Measurements from ENCODE around the gene WDR49.
"Not testable (repeated sequence)": the region's sequence is repeated elsewhere in the genome, so short reads cannot be mapped to it uniquely, and the experiment has no call there.

The WDR49 gene

DNA sequence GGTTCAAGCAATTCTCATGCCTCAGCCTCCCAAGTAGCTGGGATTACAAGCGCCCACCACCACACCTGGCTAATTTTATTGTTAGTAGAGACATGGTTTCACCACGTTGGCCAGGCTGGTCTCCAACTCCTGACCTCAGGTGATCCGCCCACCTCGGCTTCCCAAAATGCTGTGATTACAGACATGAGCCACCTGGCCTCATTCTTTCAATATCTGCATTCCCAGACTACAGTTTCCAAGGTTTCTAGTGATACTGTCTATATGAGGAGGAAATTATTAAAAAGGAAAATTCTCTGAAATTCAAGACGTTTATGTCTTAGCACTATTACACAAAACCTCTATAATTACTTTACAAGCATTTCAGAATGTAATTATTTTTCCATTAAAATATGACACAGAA lies 39.5 kb downstream of the WDR49 start:
- H3K9ac ChIP-seq (ENCODE audit: low read depth, low read length); H3K27me3 ChIP-seq (ENCODE audit: control insufficient read depth, insufficient read depth, low read length); H3K4me3 ChIP-seq (ENCODE audit: low read length); H3K4me1 ChIP-seq (ENCODE audit: control insufficient read depth, insufficient read depth, low read length); H3K9me3 ChIP-seq (replicated peaks; ENCODE audit: low read length); H3K36me3 ChIP-seq (ENCODE audit: insufficient read depth, low read length); H3K4me2 ChIP-seq (ENCODE audit: low read length): not testable (repeated sequence)

DNA sequence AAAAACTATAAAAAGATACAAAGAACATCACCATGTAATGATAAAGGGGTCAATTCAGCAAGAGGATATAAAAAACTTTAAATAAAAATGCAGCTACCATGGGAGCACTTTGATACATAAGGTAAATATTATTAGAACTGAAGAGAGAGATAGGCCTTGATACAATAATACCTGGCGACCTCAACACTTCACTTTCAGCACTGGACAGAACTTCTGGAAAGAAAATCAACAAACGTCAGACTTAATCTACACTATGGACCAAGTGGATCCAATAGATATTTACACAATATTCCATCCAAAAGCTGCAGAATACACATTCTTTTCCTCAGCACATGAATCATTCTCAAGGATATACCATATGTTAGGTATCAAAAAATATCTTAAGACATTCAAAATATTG lies 42.0 kb downstream of the WDR49 start:
- H3K9me3 ChIP-seq (replicated peaks; ENCODE audit: low read length) = no peaks in the 10 kb centered on the region
- H3K36me3 ChIP-seq (ENCODE audit: insufficient read depth, low read length) = no peaks in the 10 kb centered on the region
- H3K4me3 ChIP-seq (ENCODE audit: low read length) = no peak overlapping the region
- no peak overlapping the region for H3K4me2 ChIP-seq (ENCODE audit: low read length)
- H3K9ac ChIP-seq (ENCODE audit: low read depth, low read length) = no peak overlapping the region
- H3K4me1 ChIP-seq (ENCODE audit: control insufficient read depth, insufficient read depth, low read length) = no peaks in the 10 kb centered on the region
- H3K27me3 ChIP-seq (ENCODE audit: control insufficient read depth, insufficient read depth, low read length) = no peaks in the 10 kb centered on the region

DNA sequence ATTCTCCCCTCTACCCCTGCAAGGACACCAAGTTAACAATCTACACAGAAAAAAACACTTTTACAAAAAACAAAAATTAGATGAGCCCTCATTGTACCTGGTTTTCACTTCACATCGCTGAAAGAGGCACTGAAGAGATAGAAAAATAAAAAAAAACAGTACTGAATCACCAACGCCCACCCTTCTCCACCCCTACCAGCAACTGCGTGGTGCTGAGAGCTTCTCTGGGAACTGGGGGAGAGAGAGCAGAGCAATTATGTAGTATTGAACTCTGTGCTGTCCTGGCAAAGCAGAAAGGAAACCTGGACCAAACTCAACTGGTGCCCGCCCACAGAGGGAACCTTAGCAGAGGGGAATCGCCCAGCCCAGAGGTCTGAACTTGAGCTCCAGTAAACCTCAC lies 44.6 kb downstream of the WDR49 start:
- Histone ChIP-seq H3K4me2 (ENCODE audit: low read length) (no peak overlapping the region), H3K9me3 (replicated peaks; ENCODE audit: low read length) (no peaks in the 10 kb centered on the region), H3K4me3 (ENCODE audit: low read length) (no peak overlapping the region), H3K36me3 (ENCODE audit: insufficient read depth, low read length) (no peaks in the 10 kb centered on the region), H3K9ac (ENCODE audit: low read depth, low read length) (no peak overlapping the region), H3K27me3 (ENCODE audit: control insufficient read depth, insufficient read depth, low read length) (no peaks in the 10 kb centered on the region), H3K4me1 (ENCODE audit: control insufficient read depth, insufficient read depth, low read length) (no peaks in the 10 kb centered on the region)

DNA sequence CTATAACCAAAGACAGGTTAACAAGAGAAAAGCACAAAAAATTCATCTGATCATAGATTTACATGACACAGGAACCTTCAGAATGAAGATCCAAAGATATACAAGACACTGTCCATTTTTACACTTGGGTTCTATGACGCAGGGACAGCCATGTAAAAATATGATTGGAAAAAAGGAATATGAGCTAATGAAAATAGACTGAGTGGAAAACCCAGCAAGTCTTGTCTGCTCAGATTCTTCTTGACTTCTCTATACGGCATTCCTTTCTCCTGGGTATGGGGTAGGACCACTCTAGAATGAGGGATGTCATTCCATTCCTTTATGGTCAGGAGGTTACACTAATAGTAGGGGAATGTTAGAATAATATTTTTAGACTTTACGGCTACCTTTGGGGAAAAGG lies 46.9 kb downstream of the WDR49 start:
- Histone ChIP-seq H3K4me2 (ENCODE audit: low read length) (no peak overlapping the region), H3K36me3 (ENCODE audit: insufficient read depth, low read length) (no peaks in the 10 kb centered on the region), H3K27me3 (ENCODE audit: control insufficient read depth, insufficient read depth, low read length) (no peaks in the 10 kb centered on the region), H3K4me3 (ENCODE audit: low read length) (no peak overlapping the region), H3K4me1 (ENCODE audit: control insufficient read depth, insufficient read depth, low read length) (no peaks in the 10 kb centered on the region), H3K9ac (ENCODE audit: low read depth, low read length) (no peak overlapping the region), H3K9me3 (replicated peaks; ENCODE audit: low read length) (no peaks in the 10 kb centered on the region)

DNA sequence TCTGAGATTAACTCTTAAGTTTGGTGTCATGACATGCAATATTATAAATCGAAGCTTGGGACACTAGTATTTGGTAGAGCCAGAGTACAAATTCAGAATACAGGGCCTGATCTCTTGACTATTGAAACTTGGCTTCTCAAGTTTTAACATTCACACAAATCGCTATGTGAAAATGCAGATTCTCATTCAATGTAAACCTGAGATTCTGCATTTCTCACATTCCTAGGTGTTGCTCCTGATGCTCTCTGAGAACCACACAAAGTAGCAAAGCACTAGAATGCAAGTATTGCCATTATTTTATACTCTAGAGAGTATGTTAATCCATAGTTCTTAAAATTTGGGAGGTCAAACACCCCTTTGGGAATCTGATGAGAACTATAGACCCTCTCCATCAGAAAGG lies 47.9 kb downstream of the WDR49 start:
- Histone ChIP-seq H3K9me3 (replicated peaks; ENCODE audit: low read length) (no peaks in the 10 kb centered on the region), H3K27me3 (ENCODE audit: control insufficient read depth, insufficient read depth, low read length) (no peaks in the 10 kb centered on the region), H3K4me1 (ENCODE audit: control insufficient read depth, insufficient read depth, low read length) (no peaks in the 10 kb centered on the region), H3K4me3 (ENCODE audit: low read length) (no peak overlapping the region), H3K36me3 (ENCODE audit: insufficient read depth, low read length) (no peaks in the 10 kb centered on the region), H3K4me2 (ENCODE audit: low read length) (no peak overlapping the region), H3K9ac (ENCODE audit: low read depth, low read length) (no peak overlapping the region)

DNA sequence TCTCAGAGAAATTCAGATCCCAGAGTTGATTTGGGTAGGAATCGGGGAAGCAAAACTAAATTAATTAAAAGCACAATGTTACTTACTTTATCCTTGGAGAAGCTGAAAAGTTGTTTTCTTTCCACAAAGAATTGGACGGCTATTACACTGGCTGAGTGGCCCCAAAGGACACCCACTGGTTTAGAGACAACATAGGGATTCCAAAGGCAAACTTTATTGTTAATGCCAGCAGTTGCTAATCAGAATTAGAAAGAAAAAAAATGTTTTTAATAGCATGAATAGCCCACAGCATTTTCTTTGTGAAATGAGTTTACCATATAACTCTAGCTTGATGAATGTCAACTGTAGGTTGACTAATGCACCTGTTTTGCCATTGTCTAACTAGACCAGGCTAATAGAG lies 51.7 kb downstream of the WDR49 start:
- Histone ChIP-seq H3K27me3 (ENCODE audit: control insufficient read depth, insufficient read depth, low read length) (no peaks in the 10 kb centered on the region), H3K4me2 (ENCODE audit: low read length) (no peak overlapping the region), H3K4me3 (ENCODE audit: low read length) (no peak overlapping the region), H3K9ac (ENCODE audit: low read depth, low read length) (no peak overlapping the region), H3K9me3 (replicated peaks; ENCODE audit: low read length) (no peaks in the 10 kb centered on the region), H3K4me1 (ENCODE audit: control insufficient read depth, insufficient read depth, low read length) (no peaks in the 10 kb centered on the region), H3K36me3 (ENCODE audit: insufficient read depth, low read length) (no peaks in the 10 kb centered on the region)

DNA sequence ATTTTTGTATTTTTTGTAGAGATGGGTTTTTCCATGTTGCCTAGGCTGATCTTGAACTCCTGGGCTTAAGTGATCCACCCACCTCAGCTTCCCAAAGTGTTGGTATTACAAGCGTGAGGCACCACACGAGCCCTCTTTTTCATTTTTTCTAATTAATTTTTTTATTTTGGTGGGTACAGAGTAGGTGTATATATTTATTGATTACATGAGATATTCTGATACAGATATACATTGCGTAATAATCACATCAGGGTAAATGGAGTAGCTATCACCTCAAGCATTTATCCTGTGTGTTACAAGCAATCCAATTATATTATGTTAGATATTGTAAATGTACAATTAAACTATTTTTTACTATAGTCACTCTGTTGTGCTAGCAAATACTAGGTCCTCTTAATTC lies 66.1 kb downstream of the WDR49 start:
- no peaks in the 10 kb centered on the region for H3K9me3 ChIP-seq (replicated peaks; ENCODE audit: low read length)
- no peak overlapping the region for H3K4me3 ChIP-seq (ENCODE audit: low read length)
- H3K4me1 ChIP-seq (ENCODE audit: control insufficient read depth, insufficient read depth, low read length) = no peaks in the 10 kb centered on the region
- no peak overlapping the region for H3K4me2 ChIP-seq (ENCODE audit: low read length)
- H3K36me3 ChIP-seq (ENCODE audit: insufficient read depth, low read length) = no peaks in the 10 kb centered on the region
- no peaks in the 10 kb centered on the region for H3K27me3 ChIP-seq (ENCODE audit: control insufficient read depth, insufficient read depth, low read length)
- no peak overlapping the region for H3K9ac ChIP-seq (ENCODE audit: low read depth, low read length)

DNA sequence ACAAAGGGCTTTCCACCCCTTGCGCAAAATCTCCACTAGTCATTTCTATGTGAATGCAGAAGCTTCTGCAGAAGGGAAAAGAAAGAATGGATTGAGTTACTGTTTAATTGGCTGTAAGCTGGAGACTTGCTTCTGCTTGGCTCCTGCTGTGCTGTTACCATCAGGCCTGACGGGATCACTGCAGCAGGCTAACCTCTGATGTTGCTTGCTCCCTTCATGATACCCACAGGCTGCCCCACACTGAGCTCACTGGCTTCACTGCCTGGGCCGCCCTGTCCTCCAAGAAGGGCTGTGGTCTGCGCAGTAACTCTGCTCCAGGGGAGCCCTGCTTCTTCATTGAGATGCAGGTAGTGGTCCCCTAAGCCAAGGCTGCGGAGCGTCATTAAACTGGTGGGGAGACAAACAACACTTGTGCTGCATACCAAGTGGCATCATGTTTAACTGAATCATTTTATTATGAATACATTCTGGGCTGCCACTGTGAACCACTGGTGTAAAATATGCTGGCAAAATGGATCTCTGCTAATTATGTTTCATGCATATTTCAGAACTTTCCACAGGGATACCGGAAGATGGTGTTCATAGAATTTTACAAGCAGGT lies 78.6 kb downstream of the WDR49 start:
- H3K36me3 ChIP-seq (ENCODE audit: insufficient read depth, low read length) = no peaks in the 10 kb centered on the region
- H3K9me3 ChIP-seq (replicated peaks; ENCODE audit: low read length) = no peaks in the 10 kb centered on the region
- no peak overlapping the region for H3K4me3 ChIP-seq (ENCODE audit: low read length)
- H3K4me1 ChIP-seq (ENCODE audit: control insufficient read depth, insufficient read depth, low read length) = no peaks in the 10 kb centered on the region
- no peaks in the 10 kb centered on the region for H3K27me3 ChIP-seq (ENCODE audit: control insufficient read depth, insufficient read depth, low read length)
- H3K4me2 ChIP-seq (ENCODE audit: low read length) = no peak overlapping the region
- no peak overlapping the region for H3K9ac ChIP-seq (ENCODE audit: low read depth, low read length)

DNA sequence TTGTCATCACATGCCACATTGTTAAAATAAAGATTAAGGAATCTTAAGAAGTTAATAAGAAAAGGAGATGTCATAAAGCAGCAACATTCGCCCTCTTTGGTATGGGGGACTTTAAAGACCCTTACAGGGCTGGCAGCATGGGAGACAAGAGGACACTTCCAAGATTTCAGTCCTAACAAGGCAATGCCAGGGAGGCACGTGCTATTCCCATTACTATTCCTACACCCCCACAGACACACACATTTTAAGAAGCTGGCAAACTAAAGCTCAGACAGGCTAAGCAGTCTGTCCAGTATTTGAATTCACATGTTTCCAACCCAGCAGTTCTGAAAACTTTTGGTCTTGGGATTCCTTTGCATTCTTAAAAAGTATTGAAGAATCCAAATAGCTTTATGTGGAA lies 80.8 kb downstream of the WDR49 start:
- H3K9ac ChIP-seq (ENCODE audit: low read depth, low read length) = no peak overlapping the region
- H3K4me3 ChIP-seq (ENCODE audit: low read length) = no peak overlapping the region
- H3K27me3 ChIP-seq (ENCODE audit: control insufficient read depth, insufficient read depth, low read length) = no peaks in the 10 kb centered on the region
- H3K9me3 ChIP-seq (replicated peaks; ENCODE audit: low read length) = no peaks in the 10 kb centered on the region
- no peaks in the 10 kb centered on the region for H3K4me1 ChIP-seq (ENCODE audit: control insufficient read depth, insufficient read depth, low read length)
- no peaks in the 10 kb centered on the region for H3K36me3 ChIP-seq (ENCODE audit: insufficient read depth, low read length)
- no peak overlapping the region for H3K4me2 ChIP-seq (ENCODE audit: low read length)

DNA sequence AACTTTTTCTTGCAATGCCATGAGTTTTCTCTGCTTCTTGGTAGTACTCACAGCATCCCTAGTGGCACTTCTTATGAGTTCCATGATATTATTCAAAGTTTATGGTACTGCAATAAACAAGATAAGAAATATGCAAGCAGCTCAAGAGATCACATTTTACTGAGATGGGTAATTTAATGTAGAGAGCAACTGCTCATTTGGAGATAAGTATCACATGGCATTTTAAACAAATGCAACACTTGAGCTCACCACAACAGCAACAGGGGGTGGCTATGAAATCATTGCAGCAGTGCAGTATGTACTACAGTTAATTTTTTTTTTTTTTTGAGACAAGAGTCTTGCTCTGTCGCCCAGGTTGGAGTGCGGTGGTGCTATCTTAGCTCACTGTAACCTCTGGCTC lies 85.1 kb downstream of the WDR49 start:
- H3K4me3 ChIP-seq (ENCODE audit: low read length) = no peak overlapping the region
- H3K9ac ChIP-seq (ENCODE audit: low read depth, low read length) = no peak overlapping the region
- H3K4me2 ChIP-seq (ENCODE audit: low read length) = no peak overlapping the region
- H3K9me3 ChIP-seq (replicated peaks; ENCODE audit: low read length) = no peaks in the 10 kb centered on the region
- no peaks in the 10 kb centered on the region for H3K27me3 ChIP-seq (ENCODE audit: control insufficient read depth, insufficient read depth, low read length)
- no peaks in the 10 kb centered on the region for H3K36me3 ChIP-seq (ENCODE audit: insufficient read depth, low read length)
- no peaks in the 10 kb centered on the region for H3K4me1 ChIP-seq (ENCODE audit: control insufficient read depth, insufficient read depth, low read length)

DNA sequence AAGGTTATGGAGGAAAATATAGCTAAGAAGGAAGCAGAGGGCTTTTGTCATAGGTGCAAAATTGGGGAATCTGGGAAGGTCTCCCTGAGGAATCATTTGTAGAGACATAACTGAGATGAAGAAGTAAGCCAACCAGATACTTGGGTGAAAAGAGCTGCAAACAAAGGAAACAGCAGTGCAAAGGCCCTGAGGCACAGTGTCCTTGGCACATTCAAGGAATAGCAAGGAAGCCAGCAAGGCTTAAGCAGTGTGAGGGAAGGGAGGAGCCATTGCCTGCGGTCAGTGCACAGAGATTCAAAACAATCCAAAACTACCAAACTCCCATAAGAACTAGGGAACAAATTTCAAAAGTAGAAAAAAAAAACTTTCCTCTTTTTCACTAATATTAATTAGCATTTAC lies 88.3 kb downstream of the WDR49 start:
- H3K4me3 ChIP-seq (ENCODE audit: low read length) = no peak overlapping the region

DNA sequence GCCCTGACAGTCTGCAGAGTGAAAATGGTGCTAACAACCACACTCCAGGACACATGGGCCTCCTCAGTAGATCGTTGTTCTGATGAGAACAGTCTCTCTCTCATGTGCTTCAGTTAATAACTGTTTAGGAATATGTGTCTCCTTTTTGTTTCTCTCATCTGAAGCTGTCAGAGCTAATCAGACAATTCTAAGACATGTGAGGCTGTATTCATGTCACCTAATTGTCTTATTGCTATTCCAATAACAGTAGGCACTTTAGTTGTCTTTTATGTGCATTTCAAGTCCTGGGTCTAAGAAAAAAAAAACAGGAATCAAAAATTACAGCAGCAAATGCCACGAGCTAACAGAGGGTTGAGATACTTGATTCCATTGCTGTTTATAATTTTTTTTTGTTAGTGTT lies 89.1 kb downstream of the WDR49 start:
- H3K36me3 ChIP-seq (ENCODE audit: insufficient read depth, low read length) = no peaks in the 10 kb centered on the region
- H3K9ac ChIP-seq (ENCODE audit: low read depth, low read length) = no peak overlapping the region
- H3K27me3 ChIP-seq (ENCODE audit: control insufficient read depth, insufficient read depth, low read length) = no peaks in the 10 kb centered on the region

More for the DNA sequence above, 88.3 kb downstream of the WDR49 start:
- no peaks in the 10 kb centered on the region for H3K9me3 ChIP-seq (replicated peaks; ENCODE audit: low read length)
- H3K27me3 ChIP-seq (ENCODE audit: control insufficient read depth, insufficient read depth, low read length) = no peaks in the 10 kb centered on the region
- H3K4me2 ChIP-seq (ENCODE audit: low read length) = no peak overlapping the region
- no peak overlapping the region for H3K9ac ChIP-seq (ENCODE audit: low read depth, low read length)
- H3K4me1 ChIP-seq (ENCODE audit: control insufficient read depth, insufficient read depth, low read length) = no peaks in the 10 kb centered on the region
- H3K36me3 ChIP-seq (ENCODE audit: insufficient read depth, low read length) = no peaks in the 10 kb centered on the region

More for the DNA sequence above, 89.1 kb downstream of the WDR49 start:
- Histone ChIP-seq H3K9me3 (replicated peaks; ENCODE audit: low read length) (no peaks in the 10 kb centered on the region), H3K4me3 (ENCODE audit: low read length) (no peak overlapping the region), H3K4me2 (ENCODE audit: low read length) (no peak overlapping the region), H3K4me1 (ENCODE audit: control insufficient read depth, insufficient read depth, low read length) (no peaks in the 10 kb centered on the region)
